HG03442 (cell line): ENCODE measurements around the gene RBBP8NL.

Experiments
- ATAC-seq: cut with Tn5 transposase; IDR thresholded peaks from one replicate; pipeline ENCODE4 v1.9.1; 2021; ENCODE audit warnings: mild to moderate bottlenecking, moderate library complexity; ENCODE audit not compliant: unreplicated experiment

RBBP8NL gene

DNA sequence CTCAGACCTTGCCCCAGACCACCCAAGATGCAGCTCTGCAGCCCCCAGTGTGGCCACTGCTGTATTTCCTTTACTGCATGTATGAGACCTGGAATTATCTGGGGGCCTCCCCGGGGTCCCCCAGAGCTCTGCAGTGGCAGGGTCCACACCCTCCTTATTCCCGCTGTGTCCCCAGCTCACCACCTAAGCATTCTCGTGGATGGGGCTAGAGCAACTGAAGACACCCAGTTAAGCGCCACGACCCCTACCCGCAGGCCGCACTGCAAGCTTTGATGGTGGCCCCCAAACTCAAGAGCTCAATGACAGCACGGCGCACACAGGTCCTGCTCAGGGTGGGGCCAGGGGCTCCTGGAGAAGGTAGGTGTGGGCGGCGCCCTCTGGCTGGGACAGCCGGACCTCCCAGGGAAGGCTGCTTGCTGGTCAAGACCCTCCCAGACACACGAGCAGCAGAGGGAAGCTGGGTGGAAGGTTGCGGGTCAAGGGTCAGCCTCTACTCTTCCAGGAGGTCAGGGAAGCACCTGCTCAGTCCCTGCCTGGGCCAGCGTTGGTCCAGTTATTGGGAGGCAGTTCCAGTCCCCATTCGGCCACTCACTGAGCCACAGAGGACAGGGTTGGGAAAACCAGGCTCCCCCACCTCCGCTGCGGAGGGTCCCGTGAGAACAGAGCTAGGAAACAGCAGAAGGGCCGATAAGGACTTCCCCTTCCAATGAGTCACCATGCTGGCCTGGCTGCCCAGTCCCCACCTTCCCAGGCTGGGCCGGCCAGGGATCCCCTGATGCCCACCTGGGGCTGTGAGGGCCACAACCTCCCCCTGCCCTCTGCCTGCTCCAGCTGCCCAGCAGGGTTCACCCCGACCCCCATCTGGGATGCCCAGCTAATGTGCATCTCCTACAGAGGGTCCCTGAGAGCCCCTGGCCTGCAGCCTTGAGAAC, 63.2 kb downstream of the RBBP8NL start:
- ATAC-seq: no peak

DNA sequence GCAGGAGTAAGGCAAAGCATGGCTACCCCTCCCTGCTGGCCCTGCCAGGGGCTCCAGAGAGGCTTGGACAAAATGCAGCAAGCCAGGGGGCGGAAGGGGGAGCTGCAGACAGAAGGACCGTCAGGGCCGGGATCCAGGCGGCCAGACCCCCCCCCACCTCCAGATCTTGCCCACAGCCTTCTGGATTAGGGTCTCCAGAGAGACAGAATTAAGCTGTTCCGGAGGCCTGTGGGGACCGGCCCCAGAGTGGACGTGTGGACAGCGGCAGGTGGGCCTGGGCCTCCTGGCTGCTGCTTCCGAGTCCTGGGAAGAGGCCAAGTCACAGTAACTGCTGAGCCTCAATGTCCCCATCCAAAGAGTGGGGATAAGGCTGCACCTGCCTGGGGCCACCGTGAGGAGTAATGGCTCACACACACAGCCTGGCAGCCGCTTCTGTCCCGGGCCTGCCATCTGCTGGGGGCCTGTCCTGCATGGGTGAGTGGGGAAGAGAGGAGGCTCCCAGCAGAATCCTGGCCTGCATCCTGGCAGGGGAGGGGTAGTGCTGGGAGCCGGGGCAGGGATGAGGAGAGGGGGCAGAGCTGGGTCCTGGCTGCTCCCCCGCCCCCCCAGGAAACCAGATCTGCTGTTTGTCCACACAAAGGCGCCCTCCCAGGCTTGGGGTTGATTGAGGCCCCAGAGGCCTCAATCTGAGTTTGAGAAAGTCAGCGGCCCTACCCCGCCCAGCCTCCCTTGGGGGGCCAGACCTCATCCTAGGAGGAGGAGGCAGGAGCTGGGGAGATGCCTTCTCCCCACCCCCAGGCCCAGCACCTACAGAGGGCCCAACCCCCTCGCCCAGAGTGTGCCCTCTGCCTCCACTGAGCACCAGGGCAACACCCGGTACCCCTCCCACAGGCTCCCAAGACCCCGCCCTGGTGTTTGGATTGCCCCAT, 64.1 kb downstream of the RBBP8NL start:
- no peak for ATAC-seq

DNA sequence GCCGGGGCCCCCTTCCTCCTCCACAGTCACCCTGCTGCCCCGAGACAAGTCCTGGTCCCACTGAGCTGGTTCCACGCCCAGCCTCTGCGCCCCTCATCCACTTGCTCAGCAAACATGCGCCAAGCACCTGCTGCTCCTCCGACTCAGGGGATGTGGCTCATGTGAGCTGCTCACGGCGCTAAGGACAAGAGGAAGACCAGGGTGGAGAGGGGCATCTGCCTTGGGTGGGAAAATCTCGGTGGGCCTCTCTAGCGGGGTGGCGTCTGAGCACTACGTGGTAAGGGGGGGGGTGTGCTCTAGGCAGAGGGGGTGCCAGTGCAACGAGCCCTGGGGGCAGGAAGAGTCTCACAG, 64.8 kb downstream of the RBBP8NL start:
- ATAC-seq: no peak

DNA sequence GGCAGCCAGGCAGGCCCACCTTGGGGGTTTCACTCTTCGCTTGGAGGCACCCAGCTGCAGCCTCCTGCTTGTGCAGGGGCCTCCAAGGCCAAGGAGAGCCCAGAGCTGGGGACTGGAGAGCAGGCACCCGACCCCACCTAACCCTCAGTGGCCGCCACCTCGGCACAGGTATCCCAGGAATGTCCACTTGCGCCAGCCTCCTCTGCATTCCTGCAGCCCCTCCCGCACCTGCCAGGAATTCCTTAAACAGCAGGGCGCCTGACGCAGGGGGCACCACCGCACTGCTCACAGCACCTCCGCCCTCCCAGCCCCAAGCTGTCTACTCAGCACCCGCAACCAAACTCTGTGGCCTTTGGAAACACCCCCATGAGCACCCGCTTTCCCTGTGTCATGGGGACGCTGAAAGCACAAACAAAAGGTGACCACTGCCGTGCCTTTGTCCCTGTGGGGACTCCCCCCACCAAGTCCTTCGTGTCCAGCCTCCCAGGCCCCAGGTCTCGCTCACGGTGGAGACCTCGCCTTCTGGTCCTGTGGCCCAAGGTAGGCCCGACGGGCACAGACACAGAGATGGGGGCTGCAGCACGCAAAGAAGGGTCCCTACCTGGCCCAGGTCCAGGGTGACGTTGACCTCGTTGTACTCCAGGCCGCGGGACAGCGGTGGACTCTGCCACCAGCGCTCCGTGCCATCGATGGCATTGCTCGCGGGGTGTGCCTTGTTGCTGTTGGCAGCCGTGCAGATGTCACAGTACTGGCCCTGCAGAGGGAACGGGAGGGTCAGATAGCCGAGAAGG, 65.3 kb downstream of the RBBP8NL start:
- no peak for ATAC-seq

DNA sequence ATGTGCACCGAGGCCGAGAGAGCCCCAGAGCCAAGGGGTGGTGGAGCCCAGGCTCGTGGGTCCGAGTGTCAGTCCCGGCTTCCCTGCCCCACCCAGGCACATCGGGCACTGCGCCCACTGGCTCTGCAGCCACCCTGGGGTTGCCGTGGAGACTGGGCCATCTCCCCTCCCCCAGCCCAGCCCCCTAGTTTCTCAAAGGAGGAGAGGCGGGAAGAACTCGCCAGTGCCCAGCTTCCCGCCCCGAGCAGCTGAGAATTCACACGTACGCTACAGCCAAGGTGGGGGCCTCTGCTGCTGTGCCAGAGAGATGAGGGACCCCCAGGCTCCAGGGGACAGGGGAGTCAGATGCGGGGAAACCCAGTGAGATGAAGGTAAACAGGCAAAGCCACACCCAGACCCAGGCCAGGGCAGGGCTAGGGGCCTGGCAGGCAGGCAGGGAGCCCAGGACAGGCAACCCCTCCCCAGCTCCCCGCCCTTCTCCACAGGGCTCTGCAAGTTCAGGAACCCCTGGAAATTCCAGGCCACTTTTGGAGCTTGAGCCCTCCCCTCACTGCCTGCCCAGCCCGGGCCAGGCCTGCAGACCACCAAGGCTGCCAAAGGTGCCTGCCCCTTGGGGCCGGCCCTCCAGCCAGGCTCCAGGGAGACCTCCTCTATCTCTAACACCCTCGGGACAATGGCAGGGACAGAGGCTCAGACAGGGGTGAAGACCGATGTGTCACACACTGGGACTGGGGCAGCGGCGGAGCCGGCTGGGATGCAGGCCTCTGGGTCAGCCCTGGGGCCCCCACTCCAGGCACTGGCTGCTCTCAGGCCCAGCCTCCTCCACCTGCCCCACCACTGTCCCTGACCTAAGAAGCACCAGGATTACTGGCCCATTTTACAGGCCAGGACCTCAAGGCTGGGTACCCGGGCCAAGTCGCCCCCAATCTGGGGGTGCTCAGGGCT, 66.2 kb downstream of the RBBP8NL start:
- no peak for ATAC-seq
